ENCODE measurements around the gene KCNJ12.

KCNJ12 gene

DNA sequence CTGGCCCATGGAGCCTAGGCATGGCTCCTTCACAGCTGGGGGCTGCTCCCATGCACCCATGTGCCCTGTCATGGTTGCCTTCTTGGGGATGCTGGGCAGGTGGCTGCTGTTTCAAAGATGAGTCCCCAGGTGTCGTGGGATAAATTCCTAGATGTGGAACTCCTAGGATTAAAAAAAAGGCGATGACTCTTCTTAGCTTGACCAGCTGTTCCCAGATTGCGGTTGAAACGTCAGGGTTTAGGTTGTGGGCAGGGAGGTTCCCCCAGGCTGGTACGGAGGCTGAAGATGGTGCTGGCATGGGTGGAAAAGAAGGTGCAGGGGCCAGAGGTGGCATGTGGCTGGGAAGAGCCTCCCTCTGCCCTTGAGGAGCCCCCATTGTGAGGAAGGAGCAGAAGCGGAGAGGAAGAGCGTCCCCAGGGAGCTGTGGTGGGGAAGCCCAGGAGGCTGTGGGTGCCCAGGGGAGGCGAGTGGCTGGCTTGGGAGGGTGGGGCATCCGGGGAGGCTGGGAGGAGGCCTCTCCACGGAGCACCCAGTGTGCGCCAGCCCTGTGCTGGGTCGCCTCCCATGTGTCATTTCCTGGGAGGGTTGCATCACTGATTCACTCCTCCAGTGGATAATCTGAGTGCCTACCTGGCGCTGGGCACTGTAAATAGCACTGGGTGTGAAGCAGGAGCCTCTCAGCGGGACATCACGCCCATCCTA, 7.5 kb upstream of the KCNJ12 start:
- no peak for DNase-seq

DNA sequence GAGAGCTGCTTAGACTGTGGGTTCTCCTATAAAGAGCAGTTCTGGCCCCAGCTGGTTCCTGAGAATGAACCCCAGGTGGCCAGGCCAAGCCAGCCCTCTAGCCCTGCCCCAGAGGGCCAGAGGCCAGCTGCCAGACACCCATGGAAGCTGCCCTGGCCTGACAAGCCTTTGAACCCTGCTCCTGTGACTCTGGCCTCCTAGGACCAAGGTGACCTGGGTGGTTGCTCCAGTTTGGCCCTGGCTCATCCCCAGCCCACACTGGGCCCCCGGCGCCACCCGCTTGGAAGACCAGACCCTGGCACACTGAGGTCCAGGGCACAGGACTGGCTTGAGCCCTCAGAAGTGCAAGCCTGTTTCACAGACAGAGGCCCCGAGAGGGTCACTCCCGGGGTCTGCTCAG, 6.8 kb upstream of the KCNJ12 start:
- no peak for DNase-seq

DNA sequence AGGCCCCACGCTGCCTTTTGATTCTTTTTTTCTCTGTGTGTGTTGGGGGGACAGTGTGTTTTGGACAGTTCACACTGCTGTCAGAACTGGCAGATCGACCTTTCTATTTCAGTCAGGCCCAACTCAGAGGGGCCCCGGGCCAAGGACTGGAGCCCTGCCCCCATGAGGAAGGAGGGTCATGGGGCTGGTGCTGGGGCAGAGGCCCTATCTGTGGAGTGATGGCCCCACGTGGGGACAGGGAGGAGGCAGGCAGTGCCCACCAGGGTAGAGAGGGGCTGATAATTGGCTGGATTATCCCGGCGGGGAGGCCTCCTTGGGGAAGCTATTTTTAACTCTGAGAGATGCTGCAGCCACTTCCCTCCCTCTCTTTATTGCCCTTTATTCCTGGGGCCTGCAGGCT, 5.7 kb upstream of the KCNJ12 start:
- no peak for DNase-seq

DNA sequence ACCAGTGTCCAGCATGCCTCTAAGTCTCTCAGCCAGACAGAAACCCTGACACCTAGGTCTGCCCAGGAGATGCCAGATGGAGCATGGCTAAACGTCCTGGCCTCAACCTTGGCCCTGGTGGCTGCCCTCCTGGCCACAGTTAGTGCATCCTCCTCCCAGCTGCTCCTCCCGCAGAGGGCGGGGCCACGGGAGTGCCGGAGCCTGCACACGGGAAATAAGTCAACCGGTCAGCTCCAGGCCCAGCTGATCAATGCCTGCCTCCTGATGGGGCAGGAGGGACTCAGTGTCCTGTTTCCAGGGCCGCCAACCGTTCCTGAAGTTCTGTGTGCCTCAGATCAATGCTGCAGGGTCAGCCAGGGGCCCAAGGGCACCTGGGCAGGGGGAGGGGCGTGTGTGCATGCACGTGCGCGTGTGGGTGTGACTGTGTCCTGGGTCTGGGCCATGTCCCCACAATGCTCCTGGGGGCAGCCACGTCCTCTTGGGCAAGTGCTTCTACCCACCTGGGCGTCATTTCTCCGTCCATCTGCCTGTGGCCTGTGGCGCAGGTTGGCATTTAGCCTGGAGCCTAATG, 4.6 kb upstream of the KCNJ12 start:
- DNase-seq = no peak

DNA sequence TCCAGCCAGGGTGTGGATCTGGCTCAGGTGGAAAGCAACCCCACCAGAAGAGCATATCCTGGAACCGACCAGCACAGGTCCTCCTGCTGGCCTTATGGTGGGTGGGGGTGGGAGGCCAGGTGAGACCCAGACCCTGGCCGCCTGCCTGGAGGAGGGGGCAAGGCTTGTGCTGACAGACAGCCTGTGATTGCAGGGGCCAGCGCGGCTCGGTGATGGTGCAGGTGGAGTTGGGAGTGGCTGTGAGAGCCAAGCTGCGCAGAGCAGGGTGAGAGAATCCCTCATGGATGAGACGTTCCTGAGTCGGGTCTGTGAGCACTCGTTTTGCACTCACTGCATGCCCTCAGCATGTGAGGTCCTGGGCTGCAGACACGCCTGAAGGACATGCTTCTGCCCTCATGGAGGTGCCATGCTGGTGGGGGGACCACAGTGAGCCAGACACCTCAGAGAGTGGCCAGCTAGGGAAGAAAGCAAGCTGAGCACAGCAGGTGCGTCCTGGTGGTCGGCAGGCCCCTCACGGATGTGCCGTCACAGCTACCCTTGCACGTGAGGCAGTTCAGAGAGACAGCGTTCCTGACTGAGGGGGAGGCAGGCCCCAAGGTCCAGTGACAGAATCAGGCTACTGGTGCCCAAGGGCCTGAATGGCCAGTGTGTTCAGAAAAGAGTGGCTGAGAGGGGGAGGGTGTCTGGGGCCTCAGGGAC, 3.8 kb upstream of the KCNJ12 start:
- DNase-seq = no peak

DNA sequence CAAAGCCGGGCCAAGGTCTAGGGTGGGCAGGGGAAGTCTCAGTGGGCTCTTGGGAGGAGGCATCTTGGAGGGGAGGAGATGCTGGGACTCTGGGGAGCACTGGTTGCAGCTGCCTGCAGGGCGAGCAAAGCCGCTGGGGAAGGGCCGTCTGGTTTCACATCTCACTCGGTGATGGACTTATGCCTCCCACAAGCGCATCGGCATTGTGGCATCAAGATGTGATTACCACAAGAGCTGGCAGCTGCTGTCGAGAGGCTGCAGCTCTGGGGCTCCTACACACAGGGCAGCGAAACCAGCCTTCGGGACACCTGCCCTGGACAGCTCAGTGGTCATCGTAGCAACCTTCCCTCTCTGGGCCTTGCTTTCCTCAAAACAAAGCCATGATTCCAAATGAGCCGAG, 3.1 kb upstream of the KCNJ12 start:
- no peak for DNase-seq

DNA sequence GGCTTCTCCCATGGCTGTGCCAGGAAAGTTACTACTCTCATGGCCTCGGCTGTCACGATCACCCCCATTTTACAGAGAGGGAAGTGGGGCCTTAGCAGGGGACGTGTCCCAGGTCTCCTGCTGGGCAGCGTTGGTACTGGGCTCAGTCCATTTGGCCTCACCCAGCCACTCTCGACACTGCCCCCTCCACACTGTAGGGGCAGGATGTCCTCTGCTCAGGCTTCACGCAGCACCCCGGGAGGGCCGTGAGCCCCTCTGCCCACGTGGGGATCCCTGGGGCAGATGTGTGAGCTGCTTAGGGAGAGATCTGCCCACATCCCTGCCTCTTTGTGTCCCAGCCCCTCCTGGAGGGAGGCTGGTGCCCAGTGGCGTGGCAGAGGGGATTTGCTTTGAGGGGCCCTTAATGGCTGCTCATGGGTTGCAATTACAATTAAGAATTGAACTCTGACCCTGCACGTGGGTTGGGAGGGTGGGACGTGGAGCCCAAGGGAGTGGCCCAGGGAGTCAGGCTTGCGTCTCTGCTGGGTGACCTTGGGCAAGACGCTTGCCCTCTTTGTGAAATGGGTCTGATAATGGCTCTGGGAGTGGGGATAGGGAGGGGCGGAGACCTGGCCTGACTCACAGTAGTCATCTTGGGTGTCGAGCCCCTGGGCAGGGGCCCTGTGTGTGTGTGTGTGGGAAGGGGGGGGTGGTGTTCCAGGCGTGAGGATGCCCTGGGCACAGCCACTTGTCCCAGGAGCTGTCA, 2.3 kb upstream of the KCNJ12 start:
- DNase-seq = no peak

DNA sequence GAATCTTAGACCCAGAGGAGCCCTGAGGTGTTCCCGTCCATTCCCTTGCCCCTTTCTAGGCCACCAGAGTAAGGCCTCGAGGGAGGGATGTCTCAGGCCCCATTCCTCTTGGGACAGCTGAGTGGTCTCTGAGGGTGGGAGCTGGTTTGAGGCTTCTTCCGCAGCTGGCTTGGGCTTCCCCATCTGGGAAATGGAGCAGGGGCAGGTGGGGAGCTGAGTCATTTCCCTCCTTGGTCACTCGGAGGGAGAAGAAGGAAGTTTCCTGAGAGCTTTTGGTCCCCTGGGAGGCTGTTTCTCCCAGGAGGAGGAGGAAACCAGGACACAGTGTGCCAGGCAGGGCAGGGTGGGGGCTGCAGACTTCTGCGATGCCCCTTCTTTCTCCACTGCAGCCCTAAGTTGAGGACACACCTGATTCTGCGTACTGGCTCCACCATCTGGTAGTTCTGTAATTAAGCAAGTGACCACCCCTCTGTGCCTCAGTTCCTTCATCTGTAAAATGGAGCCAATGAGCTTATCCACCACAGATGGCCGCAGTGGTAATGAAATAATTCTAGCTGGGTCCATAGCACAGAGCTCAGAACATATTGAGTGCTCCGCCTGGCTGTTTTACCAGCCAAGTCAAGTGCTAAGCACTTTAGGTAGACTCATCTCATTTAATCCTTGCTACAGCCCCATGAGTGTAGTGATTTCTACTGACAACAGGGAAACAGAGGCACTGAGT, 1.6 kb upstream of the KCNJ12 start:
- no peak for DNase-seq

DNA sequence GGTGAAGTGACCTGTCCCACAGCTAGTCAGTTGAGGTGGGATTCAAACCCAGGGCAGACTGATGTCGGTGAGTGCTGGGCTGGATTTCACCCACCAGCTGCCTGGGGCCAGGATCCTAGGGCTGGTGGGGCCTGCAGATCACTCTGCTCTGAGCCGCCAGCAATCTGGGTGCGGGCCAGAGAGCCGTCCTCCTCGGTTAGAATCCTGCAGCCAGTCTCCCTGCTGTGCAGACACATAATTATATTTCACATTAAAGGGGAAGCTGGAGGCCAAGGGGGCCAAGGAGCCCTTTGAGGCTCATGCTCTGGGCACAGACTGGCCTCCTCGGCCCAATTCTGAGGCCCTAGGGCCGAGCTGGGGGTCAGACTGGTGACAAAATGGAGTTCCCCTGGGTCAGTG, 996 bp upstream of the KCNJ12 start:
- DNase-seq = no peak

DNA sequence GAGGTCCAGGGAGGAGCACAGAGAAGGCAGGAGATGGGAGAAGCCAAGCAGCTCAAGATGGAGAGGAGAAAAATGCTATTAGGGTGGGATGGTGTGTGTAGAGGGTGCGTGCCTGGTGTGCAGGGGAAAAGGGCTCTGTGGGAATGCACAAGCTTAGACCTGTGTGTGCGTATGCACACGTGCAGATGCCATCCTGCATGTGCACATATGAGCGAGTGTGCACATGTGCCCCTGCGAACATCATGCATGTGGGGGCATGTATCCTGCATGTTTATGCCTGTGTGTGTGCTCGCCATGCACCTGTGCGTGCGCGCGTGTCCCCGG, 438 bp upstream of the KCNJ12 start:
- no peak for DNase-seq

DNA sequence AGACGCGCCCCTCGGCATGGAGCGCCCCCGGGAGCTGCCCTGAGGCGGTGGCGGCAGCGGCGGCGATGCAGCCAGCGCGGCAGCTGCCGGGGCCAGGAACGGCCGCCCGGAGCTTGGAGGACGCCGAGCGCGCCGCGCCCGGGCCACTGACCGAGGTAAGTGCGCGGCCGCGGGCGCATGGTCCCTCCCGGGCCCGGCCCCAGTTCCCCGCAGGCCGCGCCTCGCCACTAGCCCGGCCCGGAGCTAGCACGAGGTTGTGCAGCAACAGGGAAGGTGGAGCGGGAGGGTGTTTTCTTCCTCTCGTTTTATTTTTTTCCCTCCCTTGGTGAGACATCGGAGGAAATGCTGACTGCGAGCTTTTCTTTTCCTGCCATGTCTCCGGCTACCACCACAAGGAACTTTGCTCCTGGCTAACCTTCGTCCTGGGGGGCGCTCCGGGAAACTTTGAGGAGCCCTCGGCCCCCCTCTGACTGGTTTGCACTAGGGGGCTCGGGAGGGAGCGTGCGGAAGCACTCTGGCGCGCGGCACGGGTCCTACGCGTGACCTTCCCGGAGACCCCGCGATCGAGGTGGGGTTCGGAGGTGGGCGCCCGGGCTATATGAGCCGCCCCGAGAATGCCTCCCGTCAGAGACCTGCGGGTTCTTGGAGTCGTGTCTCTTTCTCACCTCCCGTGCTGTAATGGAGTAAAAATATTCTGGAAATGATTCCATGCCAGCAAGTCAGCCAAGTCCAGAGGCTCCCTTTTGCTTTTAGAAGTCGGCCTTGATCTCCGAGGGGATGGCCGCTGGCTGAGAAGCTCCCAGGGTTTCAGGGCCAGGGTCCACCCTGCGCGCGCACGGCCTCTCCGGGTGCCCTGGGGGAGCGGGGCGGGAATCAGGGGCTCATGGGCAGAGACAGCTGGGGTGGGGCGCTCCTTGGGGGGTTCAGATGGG, 868 bp downstream of the KCNJ12 start:
- no peak for DNase-seq

DNA sequence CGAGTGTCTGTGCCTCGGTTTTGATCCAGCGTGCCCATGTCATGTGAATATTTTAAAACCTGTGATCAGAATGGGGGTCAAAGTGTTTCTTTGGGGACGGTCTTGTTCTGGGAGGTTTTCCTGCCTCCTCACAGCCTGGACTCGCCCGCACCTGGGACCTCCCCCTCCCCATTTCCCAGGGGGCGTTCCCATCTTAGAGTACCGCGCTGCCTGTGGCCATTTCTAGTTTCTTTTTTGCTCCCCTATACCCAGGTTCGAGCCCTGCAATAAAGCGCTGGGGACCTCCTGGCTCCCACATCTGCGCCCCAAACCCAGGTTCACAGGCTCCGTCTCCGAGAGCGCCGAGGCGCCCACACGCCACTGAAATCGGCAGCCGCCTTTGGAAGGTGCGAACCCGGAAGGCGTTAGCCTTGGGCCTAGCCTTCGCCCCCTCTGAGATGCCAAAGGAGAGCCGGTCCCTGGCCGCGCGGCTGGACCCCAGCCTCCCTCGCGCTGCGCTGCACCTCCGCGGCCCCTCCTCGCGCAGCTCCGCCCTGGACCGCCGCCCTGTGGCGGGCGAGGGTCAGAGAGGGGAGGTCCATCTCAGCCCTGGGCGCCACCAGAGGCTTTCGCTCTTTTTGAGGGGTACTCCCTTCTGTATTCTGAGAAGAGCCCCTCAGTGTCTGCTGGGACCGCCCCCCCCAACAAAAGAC, 1.7 kb downstream of the KCNJ12 start:
- DNase-seq = no peak

DNA sequence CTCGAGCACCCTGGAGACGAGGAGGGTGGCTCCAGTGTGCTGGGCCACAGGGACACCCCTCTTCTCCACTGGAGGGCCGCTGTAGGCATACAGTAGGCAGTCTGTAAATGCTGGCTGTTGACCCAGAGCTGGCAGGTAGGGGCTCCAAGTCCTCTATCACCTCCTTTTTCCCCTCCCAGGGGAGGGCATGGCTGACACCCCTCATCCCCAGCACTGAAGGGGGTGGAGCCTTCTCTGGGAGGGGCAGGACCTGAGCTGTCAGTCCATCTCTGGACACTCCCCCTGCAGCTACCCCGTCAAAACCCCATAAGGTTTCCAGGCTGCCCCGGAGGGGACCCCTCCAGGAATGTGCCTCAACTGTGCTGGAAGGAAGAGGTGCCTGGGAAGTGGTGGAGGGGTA, 2.4 kb downstream of the KCNJ12 start:
- no peak for DNase-seq

DNA sequence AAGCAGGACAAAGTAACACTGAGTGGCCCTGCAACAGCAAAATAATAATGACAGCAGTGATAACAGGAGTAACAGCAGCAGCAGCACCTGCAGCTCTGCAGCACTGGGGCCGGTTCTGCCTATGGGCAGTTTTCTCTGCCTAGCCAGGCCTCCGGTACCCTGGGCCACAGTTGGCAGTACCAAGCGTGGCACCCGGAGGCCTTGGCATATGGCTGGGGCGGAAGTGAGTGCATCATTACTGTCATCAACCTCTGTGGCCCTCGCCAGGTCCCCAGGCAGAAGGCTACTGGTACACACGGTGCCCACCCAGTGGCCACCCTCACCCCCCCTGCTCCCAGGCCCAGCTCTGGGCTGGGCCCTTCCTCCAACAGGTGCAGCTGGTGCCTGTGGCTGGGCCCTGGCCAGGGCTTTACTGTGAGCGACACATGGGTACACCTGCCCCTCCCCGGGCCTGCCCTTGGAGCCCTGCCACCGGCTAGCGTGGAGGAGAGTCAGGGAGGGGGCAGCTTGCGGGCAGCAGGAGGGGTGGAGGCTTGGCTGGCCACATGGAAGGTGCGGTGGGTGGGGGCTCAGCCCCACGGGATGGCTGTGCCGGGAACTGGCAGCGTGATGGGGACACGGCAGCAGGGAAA, 3.0 kb downstream of the KCNJ12 start:
- DNase-seq = no peak

DNA sequence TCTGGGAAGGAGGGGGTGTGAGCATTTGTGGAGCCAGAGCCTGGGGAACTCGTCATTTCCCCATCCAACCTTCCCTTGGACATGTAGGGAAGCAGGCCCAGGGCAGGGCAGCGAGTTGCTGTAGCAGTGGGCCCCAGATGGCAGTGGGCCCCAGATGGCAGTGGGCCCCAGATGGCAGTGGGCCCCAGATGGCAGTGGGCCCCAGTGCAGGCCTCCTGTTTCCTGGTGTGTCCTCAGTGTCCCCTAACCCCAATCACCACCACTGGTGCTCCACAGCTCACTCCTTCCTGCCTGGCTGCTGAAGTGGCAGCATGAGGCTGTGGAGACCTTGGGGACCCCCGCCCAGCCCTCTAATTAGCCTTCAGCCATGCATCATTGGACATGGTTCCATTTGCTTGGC, 4.5 kb downstream of the KCNJ12 start:
- no peak for DNase-seq

DNA sequence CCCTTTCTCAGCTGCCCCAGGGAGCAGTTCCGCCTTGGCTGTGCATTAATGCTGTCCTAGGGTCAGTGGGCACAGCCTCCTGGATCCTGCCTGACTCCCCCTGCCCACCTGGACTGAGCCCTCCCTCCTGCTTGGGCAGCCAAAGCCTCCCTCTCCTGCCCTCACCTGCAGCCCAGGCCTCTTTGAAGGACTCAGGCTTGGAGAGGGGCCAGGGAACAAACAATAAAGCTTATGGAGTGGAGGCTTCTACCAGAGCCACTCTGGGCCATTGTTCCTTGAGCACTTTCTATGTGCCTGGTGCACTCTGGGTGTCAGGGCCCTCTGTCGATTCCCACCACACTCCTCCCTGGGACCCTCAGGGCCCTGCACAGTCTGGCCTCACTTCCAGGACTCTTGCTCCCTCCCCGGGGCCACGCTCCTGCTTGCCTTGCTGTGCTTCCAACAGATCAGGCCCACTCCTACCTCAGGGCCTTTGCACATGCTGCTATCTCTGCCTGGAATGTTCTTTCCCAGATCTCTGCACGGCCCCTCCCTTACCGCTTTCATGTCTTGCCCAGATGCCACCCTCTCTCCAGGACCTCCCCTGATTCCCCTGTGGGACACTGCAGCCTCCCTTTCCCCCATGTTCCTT, 5.0 kb downstream of the KCNJ12 start:
- no peak for DNase-seq

DNA sequence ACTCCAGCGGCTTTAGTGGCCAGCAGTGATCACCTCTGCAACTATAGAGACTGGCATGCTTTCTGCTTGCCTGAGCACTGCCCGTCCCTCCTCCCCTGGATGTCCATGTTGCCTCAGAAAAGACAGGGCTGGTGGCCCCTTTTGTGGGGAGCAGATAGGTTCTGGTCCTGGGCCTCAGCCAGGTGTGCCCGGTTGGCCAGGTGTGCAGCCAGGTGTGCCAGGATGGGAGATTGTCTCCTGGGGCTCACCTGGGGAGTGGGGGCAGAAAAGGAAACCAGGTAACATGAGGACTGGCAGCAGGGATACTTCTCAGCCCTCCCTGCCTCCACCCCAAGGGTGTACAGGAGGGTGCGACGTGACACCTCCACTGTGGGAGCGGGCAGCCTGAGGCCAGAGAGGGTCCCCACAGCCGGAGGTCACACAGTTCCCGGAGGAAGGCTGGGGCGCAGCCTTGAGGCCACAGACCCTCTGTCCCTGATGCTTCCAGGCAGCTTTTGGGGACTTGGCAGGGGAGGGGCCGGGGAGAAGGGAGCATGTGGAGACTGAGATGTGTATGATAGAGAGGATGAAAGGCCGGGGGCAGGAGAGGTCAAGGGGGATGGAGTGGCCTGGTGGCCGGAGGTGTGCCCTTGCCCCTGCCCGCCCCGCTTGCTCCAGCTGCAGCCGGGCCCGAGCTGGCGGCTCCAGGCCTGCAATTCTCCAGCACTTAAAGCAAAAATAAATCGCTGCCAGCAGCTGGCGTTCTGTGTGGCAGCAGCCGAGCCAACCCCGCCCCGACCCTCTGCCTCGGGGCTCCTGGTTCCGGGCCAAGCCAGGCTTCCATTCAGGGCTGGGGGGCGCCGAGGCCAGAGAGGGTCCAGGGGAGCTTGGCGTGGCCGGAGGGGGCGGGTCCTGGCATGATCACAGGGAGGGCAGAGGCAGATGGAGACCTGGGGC, 6.7 kb downstream of the KCNJ12 start:
- no peak for DNase-seq

DNA sequence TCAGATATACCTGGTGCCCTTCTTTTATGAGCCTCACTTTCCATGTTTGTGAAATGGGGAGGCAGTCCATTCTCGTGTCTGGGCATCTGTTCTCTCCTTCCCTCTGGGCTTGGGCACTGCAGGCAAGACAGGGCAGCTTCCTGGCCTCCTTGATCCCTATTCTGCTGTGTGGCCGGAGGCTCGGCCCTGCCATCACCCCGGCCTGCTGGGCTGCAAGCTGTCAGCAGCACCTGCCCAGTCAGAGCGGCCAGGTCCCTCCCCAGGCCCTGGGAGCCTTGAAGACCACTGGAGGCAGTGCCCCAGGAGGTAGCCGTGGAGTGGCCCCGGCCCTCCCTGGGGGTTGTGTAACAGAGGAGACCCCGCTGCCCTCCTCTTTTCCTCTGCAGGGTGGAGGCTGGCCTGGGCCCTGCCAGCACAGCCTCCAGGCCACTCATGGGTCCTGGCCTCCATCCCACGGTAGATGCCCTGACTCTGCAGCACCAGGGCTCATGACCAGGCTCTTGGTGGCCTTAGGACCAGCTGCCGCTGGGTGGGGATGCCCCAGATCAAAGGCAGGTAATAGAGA, 9.2 kb downstream of the KCNJ12 start:
- no peak for DNase-seq

DNA sequence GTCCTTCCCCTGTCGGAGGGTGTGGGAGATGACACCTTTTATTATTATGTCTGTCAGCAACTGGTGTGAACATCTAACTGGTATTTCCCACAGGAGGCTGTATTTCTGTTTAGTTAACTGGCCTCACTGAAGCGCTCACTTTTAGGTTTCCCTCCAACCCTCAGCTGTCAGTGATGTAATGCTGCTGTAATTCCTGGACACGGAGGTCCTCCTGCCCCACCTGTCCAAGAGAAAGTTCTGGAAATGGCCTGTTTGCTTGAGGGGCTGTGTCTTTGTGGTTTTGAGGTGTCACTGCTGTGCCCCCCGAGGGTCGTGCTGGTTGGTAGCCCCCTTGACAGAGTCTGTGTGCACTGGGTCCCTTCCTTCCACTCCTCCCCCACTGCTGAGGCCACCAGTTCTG, 11.5 kb downstream of the KCNJ12 start:
- DNase-seq = no peak

Measured in inflammatory macrophage (primary cell).